GM20000 (cell line): ENCODE results near the gene PCBP4.

Experiments
- DNase-seq: peaks from one replicate; pipeline ENCODE4 v3.0.0; 2012; ENCODE audit warnings: low spot score
- CTCF ChIP-seq: IDR thresholded peaks from 2 replicates; pipeline ENCODE4 v1.5.1; 2012; ENCODE audit warnings: mild to moderate bottlenecking, control low read depth; ENCODE audit errors: extremely low read depth, missing control alignments

Gene PCBP4

GRCh38 chr3:51945031-51945840, 22.0 kb downstream of the PCBP4 start:
- no peak for DNase-seq
- TF ChIP-seq CTCF, result no peak

GRCh38 chr3:51944451-51945021, 22.7 kb downstream of the PCBP4 start:
- no peak for DNase-seq
- TF ChIP-seq CTCF, result no peak

GRCh38 chr3:51943451-51944391, 23.5 kb downstream of the PCBP4 start:
- TF ChIP-seq CTCF, result no peak
- DNase-seq, result no peak

GRCh38 chr3:51942603-51943450, 24.4 kb downstream of the PCBP4 start:
- no peak for TF ChIP-seq CTCF
- DNase-seq, result peak; percentile 87

- peak; percentile 96 for TF ChIP-seq CTCF
- peak; percentile 99 for DNase-seq
Observed at GRCh38 chr3:51941798-51942602, 25.3 kb downstream of the PCBP4 start, which contains the start of the genes PARP3 and RRP9. PARP3 (plus strand) TSS chr3:51942363; CDS start chr3:51943356, 993 bp downstream. RRP9 (minus strand) TSS chr3:51941904; CDS start chr3:51941867, 37 bp downstream.

GRCh38 chr3:51941463-51941797, 25.8 kb downstream of the PCBP4 start:
- no peak for DNase-seq
- TF ChIP-seq CTCF, result no peak
